Measurements from ENCODE around the gene TSPAN17. TPM values are rescaled to one million over a fixed set of nuclear protein-coding genes. Genes with fewer than 3 reads are reported as not detected.

Gene TSPAN17
- total and polyA plus RNA-seq, 10 of the 15 experiments (the other 5 are each of a cell fraction or from before 2014, with no cell fraction given): 0.24 to 17.1 (median 10.4) TPM

DNA sequence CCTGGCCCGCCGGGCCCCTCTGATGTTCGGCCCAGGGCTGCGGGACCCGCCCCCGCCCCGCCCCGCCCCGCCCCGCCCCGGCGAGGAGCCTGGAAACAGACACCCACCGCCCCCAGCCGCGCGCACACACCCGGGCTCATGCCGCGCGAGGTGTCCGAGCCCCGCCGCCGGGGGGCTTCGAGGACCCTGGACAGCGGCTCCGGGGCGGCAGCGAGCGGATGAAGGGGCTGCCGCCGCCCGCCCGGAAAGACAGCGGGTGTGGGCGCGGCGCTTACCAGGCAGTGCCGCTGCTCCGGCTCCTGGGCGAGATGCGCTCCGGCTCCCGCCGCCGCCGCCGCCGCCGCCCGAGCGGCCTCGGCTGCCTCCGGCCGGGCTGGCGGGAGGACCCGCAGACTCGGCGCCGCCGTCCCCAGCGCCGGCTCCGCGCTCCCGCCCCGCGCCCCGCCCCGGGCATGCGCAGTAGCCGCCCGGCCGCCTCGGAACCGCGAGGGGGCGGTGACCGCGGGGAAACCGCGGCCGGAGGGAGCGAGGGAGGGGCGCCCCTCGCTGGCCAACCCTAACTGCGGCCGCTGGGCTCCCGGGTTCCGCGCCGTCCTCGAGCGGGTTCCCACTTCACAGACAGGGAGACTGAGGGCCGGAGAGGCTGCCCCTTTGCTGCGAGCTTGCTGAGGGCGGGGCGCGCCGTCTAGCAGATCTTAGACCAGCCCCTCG lies 37.4 kb upstream of the TSPAN17 start, which contains the start of gene GPRIN1 (continued):
- TF ChIP-seq, protein P1, sequence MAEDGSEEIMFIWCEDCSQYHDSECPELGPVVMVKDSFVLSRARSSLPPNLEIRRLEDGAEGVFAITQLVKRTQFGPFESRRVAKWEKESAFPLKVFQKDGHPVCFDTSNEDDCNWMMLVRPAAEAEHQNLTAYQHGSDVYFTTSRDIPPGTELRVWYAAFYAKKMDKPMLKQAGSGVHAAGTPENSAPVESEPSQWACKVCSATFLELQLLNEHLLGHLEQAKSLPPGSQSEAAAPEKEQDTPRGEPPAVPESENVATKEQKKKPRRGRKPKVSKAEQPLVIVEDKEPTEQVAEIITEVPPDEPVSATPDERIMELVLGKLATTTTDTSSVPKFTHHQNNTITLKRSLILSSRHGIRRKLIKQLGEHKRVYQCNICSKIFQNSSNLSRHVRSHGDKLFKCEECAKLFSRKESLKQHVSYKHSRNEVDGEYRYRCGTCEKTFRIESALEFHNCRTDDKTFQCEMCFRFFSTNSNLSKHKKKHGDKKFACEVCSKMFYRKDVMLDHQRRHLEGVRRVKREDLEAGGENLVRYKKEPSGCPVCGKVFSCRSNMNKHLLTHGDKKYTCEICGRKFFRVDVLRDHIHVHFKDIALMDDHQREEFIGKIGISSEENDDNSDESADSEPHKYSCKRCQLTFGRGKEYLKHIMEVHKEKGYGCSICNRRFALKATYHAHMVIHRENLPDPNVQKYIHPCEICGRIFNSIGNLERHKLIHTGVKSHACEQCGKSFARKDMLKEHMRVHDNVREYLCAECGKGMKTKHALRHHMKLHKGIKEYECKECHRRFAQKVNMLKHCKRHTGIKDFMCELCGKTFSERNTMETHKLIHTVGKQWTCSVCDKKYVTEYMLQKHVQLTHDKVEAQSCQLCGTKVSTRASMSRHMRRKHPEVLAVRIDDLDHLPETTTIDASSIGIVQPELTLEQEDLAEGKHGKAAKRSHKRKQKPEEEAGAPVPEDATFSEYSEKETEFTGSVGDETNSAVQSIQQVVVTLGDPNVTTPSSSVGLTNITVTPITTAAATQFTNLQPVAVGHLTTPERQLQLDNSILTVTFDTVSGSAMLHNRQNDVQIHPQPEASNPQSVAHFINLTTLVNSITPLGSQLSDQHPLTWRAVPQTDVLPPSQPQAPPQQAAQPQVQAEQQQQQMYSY (CRISPR knock-in tag; IDR thresholded peaks at IDR 0.05): no peak
- peak; percentile 68 for TF ChIP-seq RUNX3 (IDR thresholded peaks at IDR 0.05; ENCODE audit: low read length)
- TF ChIP-seq POLR2A (IDR thresholded peaks at IDR 0.05; ENCODE audit: low read depth, low read length): 0 out of 2 replicates have a peak, but pooled peaks have one; percentile 31
- TF ChIP-seq, protein P2, sequence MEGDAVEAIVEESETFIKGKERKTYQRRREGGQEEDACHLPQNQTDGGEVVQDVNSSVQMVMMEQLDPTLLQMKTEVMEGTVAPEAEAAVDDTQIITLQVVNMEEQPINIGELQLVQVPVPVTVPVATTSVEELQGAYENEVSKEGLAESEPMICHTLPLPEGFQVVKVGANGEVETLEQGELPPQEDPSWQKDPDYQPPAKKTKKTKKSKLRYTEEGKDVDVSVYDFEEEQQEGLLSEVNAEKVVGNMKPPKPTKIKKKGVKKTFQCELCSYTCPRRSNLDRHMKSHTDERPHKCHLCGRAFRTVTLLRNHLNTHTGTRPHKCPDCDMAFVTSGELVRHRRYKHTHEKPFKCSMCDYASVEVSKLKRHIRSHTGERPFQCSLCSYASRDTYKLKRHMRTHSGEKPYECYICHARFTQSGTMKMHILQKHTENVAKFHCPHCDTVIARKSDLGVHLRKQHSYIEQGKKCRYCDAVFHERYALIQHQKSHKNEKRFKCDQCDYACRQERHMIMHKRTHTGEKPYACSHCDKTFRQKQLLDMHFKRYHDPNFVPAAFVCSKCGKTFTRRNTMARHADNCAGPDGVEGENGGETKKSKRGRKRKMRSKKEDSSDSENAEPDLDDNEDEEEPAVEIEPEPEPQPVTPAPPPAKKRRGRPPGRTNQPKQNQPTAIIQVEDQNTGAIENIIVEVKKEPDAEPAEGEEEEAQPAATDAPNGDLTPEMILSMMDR (IDR thresholded peaks at IDR 0.05 in 2 of 3, conservative IDR thresholded peaks at IDR 0.05 in 1 of 3; ENCODE audit: control insufficient read depth in 2 of 3, extremely low read depth in 1 of 3, insufficient read depth in 1 of 3, low read depth in 3 of 3, low read length in 3 of 3): peak; percentile 26 to 43 (median 26); a peak in 4 of 6 replicates
- TF ChIP-seq IKZF1 (conservative IDR thresholded peaks at IDR 0.05): peak; percentile 75
- peak; percentile 67; the same call in 1 of the 2 replicates for TF ChIP-seq RB1 (IDR thresholded peaks at IDR 0.05; ENCODE audit: borderline replicate concordance)
- peak; percentile 78 for TF ChIP-seq SMARCA5 (IDR thresholded peaks at IDR 0.05)
